GM04503 (cell line): ENCODE measurements around the gene POU1F1.
"Not testable (repeated sequence)": the region's sequence is repeated elsewhere in the genome, so short reads cannot be mapped to it uniquely, and the experiment has no call there.

Experiments used
- DNase-seq: peaks from one replicate; pipeline ENCODE4 v3.0.0-alpha.2; 2012; ENCODE audit warnings: low read depth

POU1F1 gene

GRCh38 chr3:87250009-87250408, 26.4 kb downstream of the POU1F1 start:
- no peak for DNase-seq

GRCh38 chr3:87248831-87249230, 27.6 kb downstream of the POU1F1 start:
- DNase-seq, result no peak

GRCh38 chr3:87248231-87248630, 28.2 kb downstream of the POU1F1 start:
- not testable (repeated sequence) for DNase-seq

DNA sequence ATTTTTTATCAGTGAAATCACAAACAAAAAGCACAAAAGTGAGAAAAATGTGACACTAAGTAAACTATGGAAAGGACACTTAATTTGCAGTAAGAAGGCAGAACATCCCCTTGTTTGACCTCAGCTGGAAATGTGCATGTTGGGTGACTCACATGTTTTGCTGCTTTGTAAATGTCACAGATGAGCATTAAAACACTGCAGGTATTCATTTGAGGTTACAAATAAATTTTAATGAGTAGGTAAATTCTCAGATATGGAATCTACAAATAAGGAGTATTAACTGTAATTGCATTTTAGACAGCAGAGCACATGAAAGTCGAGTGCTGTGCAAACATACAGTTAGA, 29.0 kb downstream of the POU1F1 start:
- no peak for DNase-seq

- DNase-seq, result no peak
Measured at GRCh38 chr3:87246662-87247429, 29.5 kb downstream of the POU1F1 start.

DNA sequence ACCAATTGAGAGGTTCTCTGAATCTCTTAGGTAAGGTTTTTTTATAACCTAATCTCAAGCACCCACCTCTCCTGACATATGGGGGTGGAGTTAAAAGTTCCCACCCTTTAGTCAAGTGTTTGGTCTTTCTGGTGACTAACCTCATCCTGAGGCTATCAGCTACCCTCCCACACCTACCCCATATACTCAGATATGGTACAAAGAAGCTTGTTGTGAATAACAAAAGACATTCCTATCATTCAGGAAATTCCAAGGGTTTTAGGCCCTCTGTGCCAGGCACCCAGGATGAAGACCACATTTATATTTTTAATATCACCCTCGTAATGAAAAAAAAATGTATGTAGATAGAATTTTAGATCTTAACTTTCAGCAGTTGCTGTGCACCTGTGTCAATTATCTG, 40.3 kb downstream of the POU1F1 start:
- no peak for DNase-seq

GRCh38 chr3:87233805-87234204, 42.6 kb downstream of the POU1F1 start:
- no peak for DNase-seq

- no peak for DNase-seq
Measured at GRCh38 chr3:87229113-87229512, 47.3 kb downstream of the POU1F1 start.

DNA sequence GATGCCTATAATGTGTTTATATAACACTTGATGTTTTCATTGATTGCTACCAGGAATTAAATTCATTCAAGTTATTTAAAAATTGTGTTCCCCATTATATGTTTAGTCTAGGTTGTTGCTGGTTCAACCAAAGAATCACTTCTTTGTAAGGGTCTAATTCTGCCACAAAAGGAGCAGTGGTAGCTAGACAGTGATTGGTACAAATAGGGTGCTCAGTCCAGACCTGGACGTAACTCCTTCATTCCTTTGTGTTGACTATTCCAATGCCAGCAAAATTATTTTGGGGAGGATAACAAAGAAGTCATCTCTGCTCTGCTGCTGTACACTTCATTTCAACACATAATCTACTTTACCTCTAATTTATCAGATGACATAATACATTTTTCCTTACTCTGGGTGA, 48.1 kb downstream of the POU1F1 start:
- DNase-seq, result no peak

- DNase-seq, result no peak
Measured at GRCh38 chr3:87227835-87228144, 48.6 kb downstream of the POU1F1 start.

DNA sequence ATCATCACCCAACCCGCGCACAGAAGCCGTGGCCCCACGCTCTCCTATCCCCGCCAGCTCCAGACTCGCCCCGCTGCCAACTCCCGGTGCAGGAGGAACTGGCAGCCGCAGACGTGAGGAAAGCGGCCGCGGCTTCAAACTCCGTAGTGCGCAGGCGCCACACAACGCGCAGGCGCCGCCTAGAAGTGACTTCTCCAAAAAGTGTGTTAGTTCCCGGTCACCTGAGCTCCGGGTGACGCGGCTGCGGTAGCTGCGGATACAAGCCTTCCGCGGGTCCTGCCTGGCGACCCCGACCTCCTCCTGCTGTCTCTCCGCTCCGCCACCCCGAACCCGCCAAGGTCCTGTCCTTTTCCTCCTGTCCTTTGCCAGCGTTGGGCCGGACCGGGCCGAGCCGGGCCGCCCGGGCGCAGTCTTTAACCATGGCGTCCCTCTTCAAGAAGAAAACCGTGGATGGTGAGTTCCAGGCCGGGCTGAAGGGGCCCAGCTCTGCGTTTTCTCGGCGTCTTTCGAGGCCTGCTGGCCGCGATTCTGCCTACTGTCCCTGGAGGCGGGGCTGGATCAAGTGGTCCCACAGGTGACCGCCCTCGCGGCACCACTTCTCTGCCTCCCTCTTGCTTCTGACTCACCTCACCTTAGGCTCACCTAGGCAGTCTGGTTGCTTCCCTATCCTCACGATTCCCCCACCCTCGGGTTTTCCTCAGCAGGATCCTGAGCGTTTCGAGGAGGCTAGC, 49.1 kb downstream of the POU1F1 start, which contains the start of gene CHMP2B:
Gene CHMP2B (plus strand): TSS at position 206 of the 731 bp plus-strand sequence. CDS start 214 bp downstream, at position 420.
- peak; percentile 53 for DNase-seq

DNA sequence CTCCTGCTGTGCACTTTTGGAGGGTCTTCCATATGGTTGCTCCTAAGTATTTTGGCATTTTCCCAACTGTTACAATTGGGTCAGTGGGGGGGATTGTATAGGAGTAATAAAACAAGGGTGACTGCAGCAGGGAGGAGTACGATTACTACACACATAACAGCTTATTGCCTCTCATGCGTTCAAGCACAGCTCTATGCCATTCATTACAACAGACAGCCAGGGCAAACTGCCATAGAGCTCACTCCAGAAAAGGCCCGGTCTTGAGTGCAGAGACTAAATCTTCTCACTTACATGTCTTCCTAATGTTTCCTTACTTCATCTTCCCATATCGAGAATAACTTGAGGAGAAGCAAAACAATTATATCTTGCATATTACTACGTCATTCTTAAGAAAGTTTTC, 50.7 kb downstream of the POU1F1 start:
- DNase-seq, result no peak

- DNase-seq, result no peak
Measured at GRCh38 chr3:87219611-87220010, 56.8 kb downstream of the POU1F1 start.

DNA sequence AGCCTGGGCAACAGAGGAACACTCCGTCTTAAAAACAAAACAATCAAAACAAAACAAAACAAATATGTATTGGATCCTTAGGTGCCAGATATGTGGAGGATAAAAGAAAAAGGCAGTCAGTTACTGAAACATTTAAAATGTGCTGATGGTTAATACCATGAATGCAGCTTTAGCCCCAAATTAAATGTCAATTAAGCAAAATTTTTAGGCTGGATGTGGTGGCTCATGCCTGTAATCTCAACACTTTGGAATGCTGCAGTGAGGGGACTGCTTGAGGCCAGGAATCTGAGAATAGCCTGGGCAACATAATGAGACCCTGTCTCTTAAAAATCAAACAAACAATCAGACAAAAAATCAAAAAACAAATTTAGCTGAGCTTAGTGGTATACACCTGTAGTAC, 57.8 kb downstream of the POU1F1 start:
- DNase-seq, result no peak
